GM12878 (cell line): ENCODE results near the gene PON3. TPM values are rescaled to one million over a fixed set of nuclear protein-coding genes. Genes with fewer than 3 reads are reported as not detected.

ENCODE experiments used
- ATAC-seq: fragments of 200-7000 bp; cut with Tn5 transposase; 3 replicates; pipeline ENCODE4 v1.9.1; 2020; ENCODE audit warnings: mild to moderate bottlenecking, moderate library complexity
- BruUV-seq: library from RNA; stranded (reverse); fragments of 400-500 nt; replicated peaks from 2 replicates; lab custom pipeline; 2021; lab: Mats Ljungman, UMichigan
- CTCF ChIA-PET: fragments of 300-600 bp; sonication (Branson Sonifier 250); formaldehyde crosslinking; extraction: SDS; loops from one replicate; lab custom pipeline; 2021; ENCODE audit warnings: inconsistent platforms; lab: Yijun Ruan, JAX
- POLR2A ChIA-PET: fragments of 350-600 bp; formaldehyde crosslinking; extraction: SDS; loops from one replicate; lab custom pipeline; 2021; ENCODE audit warnings: inconsistent platforms; lab: Charles Lee
- RAD21 ChIA-PET: fragments of 300-600 bp; sonication (Branson Sonifier 250); formaldehyde crosslinking; loops from one replicate; lab custom pipeline; 2023; ENCODE audit warnings: antibody characterized with exemption; ENCODE audit not compliant: unreplicated experiment; lab: Charles Lee
- SMC1A ChIA-PET: fragments of 300-600 bp; sonication (Branson Sonifier 250); formaldehyde crosslinking; loops from one replicate; lab custom pipeline; 2023; ENCODE audit not compliant: unreplicated experiment, uncharacterized antibody; lab: Charles Lee
- DNase-seq: peaks from one replicate; pipeline ENCODE4 v3.0.0-alpha.2; 2011; ENCODE audit warnings: low read depth, low spot score
- FAIRE-seq: peaks from 3 replicates; lab custom pipeline; 2011; peaks lifted over from hg19 to GRCh38; lab: Jason Lieb, UNC
- H2AFZ ChIP-seq: 2 replicates; pipeline ENCODE4 v1.6.0; 2011; ENCODE audit warnings: low read depth, low read length, control low read depth; ENCODE audit not compliant: control insufficient read depth
- H3K27ac ChIP-seq: 2 replicates; pipeline ENCODE4 v1.5.1; 2011; ENCODE audit warnings: control low read depth; ENCODE audit not compliant: control insufficient read depth, insufficient read depth
- H3K27me3 ChIP-seq, 2 experiments: replicated peaks in 1 of 2; 2 replicates each; pipeline versions ENCODE4 v1.6.0 to v1.6.1; 2011; ENCODE audit warnings: low read length in 1 of 2; ENCODE audit not compliant: control insufficient read depth in 2 of 2, insufficient read depth in 2 of 2
- H3K36me3 ChIP-seq, 2 experiments: 2 replicates each; pipeline ENCODE4 v1.5.1; 2011; ENCODE audit warnings: low read length in 1 of 2; ENCODE audit not compliant: control insufficient read depth in 2 of 2, insufficient read depth in 2 of 2
- H3K4me1 ChIP-seq: 2 replicates; pipeline ENCODE4 v1.6.1; 2011; ENCODE audit warnings: mild to moderate bottlenecking, low read length, moderate library complexity, mixed read lengths; ENCODE audit not compliant: control insufficient read depth, insufficient read depth
- H3K4me2 ChIP-seq: 2 replicates; pipeline ENCODE4 v1.6.0; 2011; ENCODE audit warnings: control low read depth; ENCODE audit not compliant: control insufficient read depth, insufficient read depth
- H3K4me3 ChIP-seq: fragments of 200-600 bp; sonication (generic); 2 replicates; pipeline ENCODE4 v1.5.1; 2016
- H3K79me2 ChIP-seq: 2 replicates; pipeline ENCODE4 v1.6.0; 2011; ENCODE audit warnings: low read length; ENCODE audit not compliant: control insufficient read depth, insufficient read depth
- H3K9ac ChIP-seq: 2 replicates; pipeline ENCODE4 v1.8.0; 2011; ENCODE audit warnings: low read length, control low read depth, mixed read lengths; ENCODE audit not compliant: control insufficient read depth, insufficient read depth
- H3K9me3 ChIP-seq: replicated peaks from 3 replicates; pipeline ENCODE4 v1.5.1; 2011; ENCODE audit warnings: mild to moderate bottlenecking, low read length; ENCODE audit not compliant: control insufficient read depth, insufficient read depth
- H4K20me1 ChIP-seq: 2 replicates; pipeline ENCODE4 v1.6.0; 2011; ENCODE audit not compliant: control insufficient read depth, insufficient read depth
- CBFB ChIP-seq: IDR thresholded peaks from 2 replicates; pipeline ENCODE4 v1.6.1; 2016; ENCODE audit warnings: antibody characterized with exemption, low read depth
- EED ChIP-seq: sonication (generic); IDR thresholded peaks from 2 replicates; pipeline ENCODE4 v1.6.1; 2016; ENCODE audit warnings: antibody characterized with exemption, low read depth
- LARP7 ChIP-seq: fragments of 450-650 bp; IDR thresholded peaks from 2 replicates; pipeline ENCODE4 v1.6.1; 2017; ENCODE audit warnings: mild to moderate bottlenecking
- MEF2A ChIP-seq: IDR thresholded peaks from 2 replicates; pipeline ENCODE4 v1.6.1; 2011; ENCODE audit warnings: low read depth, mild to moderate bottlenecking, low read length, moderate library complexity; ENCODE audit not compliant: insufficient read depth
- MEF2B ChIP-seq: fragments of 450-650 bp; IDR thresholded peaks from 2 replicates; pipeline ENCODE4 v1.6.1; 2018; ENCODE audit warnings: mild to moderate bottlenecking, moderate library complexity; ENCODE audit not compliant: partially characterized antibody, poor library complexity, severe bottlenecking
- NFYA ChIP-seq: IDR thresholded peaks from 2 replicates; pipeline ENCODE4 v1.6.1; 2011; ENCODE audit warnings: low read depth, mild to moderate bottlenecking, low read length, improper control_type of control experiment, borderline replicate concordance
- NR2C1 ChIP-seq: fragments of 450-650 bp; IDR thresholded peaks from 2 replicates; pipeline ENCODE4 v1.6.1; 2017; ENCODE audit warnings: antibody characterized with exemption, mild to moderate bottlenecking, moderate library complexity
- WGBS: methylation state at CpG from one replicate; pipeline ENCODE4 v1.1.6; 2016; ENCODE audit warnings: low lambda C conversion rate; ENCODE audit not compliant: insufficient replicate concordance, insufficient coverage; ENCODE audit errors: missing lambda C conversion rate; 5-methylcytosine and 5-hydroxymethylcytosine counted together
- in situ Hi-C: fragments of 300-500 bp; cut with MboI; formaldehyde crosslinking; loops from 9 replicates; pipeline ENCODE4 v1.14.3; 2018; ENCODE audit warnings: mixed read lengths
- intact Hi-C: fragments of 100-400 bp; cut with micrococcal nuclease; formaldehyde crosslinking; loops from one replicate; pipeline ENCODE4 v1.14.2; 2022; ENCODE audit not compliant: unreplicated experiment
- polyA plus RNA-seq, 11 experiments: library from polyadenylated mRNA; depleted of rRNA in 4 of 11; unstranded in 6 of 11; stranded (reverse) in 5 of 11; fragments of >200 nt; fragmentation: Nextera tagmentation in 4 of 11; fragmentation: Illumina TruSeq in 1 of 11; extraction: Ambion mirVana in 4 of 11; extraction: Trizol in 1 of 11; gene quantifications; 1 replicate in 1 of 11; 2 replicates in 10 of 11; pipeline versions ENCODE4 v1.2.1 to v1.2.3, GENCODE V29; 2011 to 2016; ENCODE audit warnings: inconsistent platforms in 2 of 11, missing spikeins in 2 of 11, low read depth in 1 of 11
- total RNA-seq, 4 experiments: library from RNA; depleted of rRNA in 3 of 4; stranded (reverse); fragments of >200 nt in 3 of 4; fragmentation: Illumina TruSeq in 1 of 4; extraction: Trizol in 1 of 4; gene quantifications; 2 replicates each; pipeline versions ENCODE4 v1.2.1 to v1.2.3, GENCODE V29; 2013 to 2021
- TF ChIP-seq, protein P1 (sequence below): fragments of 450-650 bp; IDR thresholded peaks from 2 replicates; pipeline ENCODE4 v1.6.1; 2016; ENCODE audit warnings: mild to moderate bottlenecking, moderate library complexity, borderline replicate concordance

The PON3 gene
- total and polyA plus RNA-seq, 10 of the 15 experiments (the other 5 are each of a cell fraction or from before 2014, with no cell fraction given), result 0.45 to 2.0 (median 0.91) TPM

DNA sequence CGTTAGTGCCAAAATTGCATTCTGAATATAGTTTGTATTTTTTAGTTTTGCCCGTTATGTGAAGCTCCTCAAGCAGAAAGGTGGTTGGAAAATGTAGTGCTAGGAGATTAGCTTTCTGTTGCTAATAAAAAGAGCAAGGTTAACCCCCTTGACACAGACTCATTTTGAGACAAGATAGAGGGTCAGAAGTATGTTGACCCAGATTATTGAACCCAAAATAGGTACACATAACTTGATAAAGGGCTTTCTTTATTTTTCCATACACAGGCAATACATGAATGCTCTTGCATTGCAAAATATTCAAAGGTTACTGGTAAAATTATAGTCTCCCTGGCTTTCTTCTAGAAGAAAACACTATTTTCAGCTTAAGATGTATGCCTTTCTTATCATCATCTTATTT, 48.6 kb upstream of the PON3 start:
- no peak overlapping the region for H3K4me2 ChIP-seq
- RAD21 ChIA-PET, result interaction anchor here (1.1 to 2.1 kb wide), 5 partner anchors 10 to 32 kb away, joined by 3 to 10 read pairs (median 7); partner anchors contain the start of gene PON2
- H4K20me1 ChIP-seq, result no peaks in the 10 kb centered on the region
- FAIRE-seq (no peak), DNase-seq (no peak), ATAC-seq (peak; percentile 55)
- TF ChIP-seq, protein P1, sequence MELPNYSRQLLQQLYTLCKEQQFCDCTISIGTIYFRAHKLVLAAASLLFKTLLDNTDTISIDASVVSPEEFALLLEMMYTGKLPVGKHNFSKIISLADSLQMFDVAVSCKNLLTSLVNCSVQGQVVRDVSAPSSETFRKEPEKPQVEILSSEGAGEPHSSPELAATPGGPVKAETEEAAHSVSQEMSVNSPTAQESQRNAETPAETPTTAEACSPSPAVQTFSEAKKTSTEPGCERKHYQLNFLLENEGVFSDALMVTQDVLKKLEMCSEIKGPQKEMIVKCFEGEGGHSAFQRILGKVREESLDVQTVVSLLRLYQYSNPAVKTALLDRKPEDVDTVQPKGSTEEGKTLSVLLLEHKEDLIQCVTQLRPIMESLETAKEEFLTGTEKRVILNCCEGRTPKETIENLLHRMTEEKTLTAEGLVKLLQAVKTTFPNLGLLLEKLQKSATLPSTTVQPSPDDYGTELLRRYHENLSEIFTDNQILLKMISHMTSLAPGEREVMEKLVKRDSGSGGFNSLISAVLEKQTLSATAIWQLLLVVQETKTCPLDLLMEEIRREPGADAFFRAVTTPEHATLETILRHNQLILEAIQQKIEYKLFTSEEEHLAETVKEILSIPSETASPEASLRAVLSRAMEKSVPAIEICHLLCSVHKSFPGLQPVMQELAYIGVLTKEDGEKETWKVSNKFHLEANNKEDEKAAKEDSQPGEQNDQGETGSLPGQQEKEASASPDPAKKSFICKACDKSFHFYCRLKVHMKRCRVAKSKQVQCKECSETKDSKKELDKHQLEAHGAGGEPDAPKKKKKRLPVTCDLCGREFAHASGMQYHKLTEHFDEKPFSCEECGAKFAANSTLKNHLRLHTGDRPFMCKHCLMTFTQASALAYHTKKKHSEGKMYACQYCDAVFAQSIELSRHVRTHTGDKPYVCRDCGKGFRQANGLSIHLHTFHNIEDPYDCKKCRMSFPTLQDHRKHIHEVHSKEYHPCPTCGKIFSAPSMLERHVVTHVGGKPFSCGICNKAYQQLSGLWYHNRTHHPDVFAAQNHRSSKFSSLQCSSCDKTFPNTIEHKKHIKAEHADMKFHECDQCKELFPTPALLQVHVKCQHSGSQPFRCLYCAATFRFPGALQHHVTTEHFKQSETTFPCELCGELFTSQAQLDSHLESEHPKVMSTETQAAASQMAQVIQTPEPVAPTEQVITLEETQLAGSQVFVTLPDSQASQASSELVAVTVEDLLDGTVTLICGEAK, result no peak
- TF ChIP-seq EED (no peak), MEF2B (no peak), MEF2A (no peak), CBFB (no peak), NFYA (no peak), NR2C1 (no peak), LARP7 (no peak)
- WGBS, result 0% methylated on average over 2 of the region's 2 CpGs
- H3K4me1 ChIP-seq, result no peaks in the 10 kb centered on the region
- H3K36me3 ChIP-seq, result no peaks in the 10 kb centered on the region
- no peak overlapping the region for H3K27ac ChIP-seq
- no peaks in the 10 kb centered on the region for H3K9me3 ChIP-seq
- no peak overlapping the region for H2AFZ ChIP-seq
- POLR2A ChIA-PET, result interaction anchor here (1.7 to 2.2 kb wide), 2 partner anchors 8 to 24 kb away, joined by 3 to 9 read pairs; no protein-coding TSS in a partner anchor
- in situ Hi-C loops (no loop called here), intact Hi-C loops (no loop called here)
- H3K79me2 ChIP-seq, result no peaks in the 10 kb centered on the region
- H3K4me3 ChIP-seq, result no peak overlapping the region
- BruUV-seq, result no TSS peak
- CTCF ChIA-PET, result interaction anchor here (1.0 to 2.9 kb wide), 5 partner anchors 10 to 67 kb away, joined by 3 to 22 read pairs (median 6); partner anchors contain the start of gene PON2
- H3K27me3 ChIP-seq, result no peaks in the 10 kb centered on the region
- SMC1A ChIA-PET, result interaction anchor here (0.9 to 3.6 kb wide), 14 partner anchors 10 to 254 kb away, joined by 3 to 20 read pairs (median 6); partner anchors contain the start of gene PON2
- H3K9ac ChIP-seq, result no peak overlapping the region
